ENCODE data around the gene FAM81A. TPM values are rescaled to one million over a fixed set of nuclear protein-coding genes. Genes with fewer than 3 reads are reported as not detected.
A peak's percentile ranks its signal among the peaks of the same experiment; 100 is the strongest.
"Not testable (repeated sequence)": the region's sequence is repeated elsewhere in the genome, so short reads cannot be mapped to it uniquely, and the experiment has no call there.

Gene FAM81A
- total RNA-seq, 2 donors from 2014 or later, result 6.4 to 18.8 TPM

DNA sequence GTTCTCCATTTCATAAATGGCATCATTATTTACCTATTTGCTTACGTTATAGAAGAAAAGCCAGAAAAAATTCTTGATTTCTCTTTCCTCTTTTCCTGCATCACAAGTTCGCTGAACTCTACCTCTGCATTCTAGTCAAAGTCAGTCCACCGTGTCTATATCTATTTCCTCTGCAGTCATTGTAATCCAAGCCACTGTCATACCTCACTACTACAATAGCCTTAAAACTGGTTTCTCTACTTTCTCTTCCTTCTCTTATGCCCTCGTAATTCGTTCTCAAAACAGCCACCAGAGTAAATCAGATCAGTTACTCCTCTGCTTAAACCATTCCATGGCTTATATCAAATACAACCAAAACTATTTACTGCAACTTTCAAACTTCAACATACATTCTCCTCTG is 13.4 kb upstream of the FAM81A start:
- DNase-seq, result no peak
- H3K4me1 ChIP-seq, result no peaks in the 10 kb centered on the region
- no peak overlapping the region for H3K27ac ChIP-seq

DNA sequence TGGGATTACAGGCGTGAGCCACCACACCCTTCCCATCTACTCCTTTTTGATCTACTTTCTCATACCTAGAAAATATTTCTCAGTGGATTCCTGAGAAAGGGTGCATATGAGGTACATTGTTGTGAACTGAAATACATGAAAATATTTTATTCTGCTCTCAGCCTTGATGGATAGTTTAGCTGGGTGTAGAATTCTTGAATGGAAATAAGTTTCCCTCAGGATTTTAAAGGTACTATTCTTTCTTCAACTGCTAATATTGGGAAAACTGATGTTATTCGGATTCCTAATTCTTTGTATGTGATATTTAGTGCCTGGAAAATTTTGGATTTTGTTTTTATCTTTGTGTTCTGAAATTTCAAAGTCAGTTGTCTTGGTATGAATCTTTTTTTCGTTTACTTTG is 9.1 kb upstream of the FAM81A start:
- H3K36me3 ChIP-seq; DNase-seq; intact Hi-C loops (cut with DNase I); H3K4me3 ChIP-seq; H3K4me1 ChIP-seq; H3K9me3 ChIP-seq; H3K27me3 ChIP-seq; H3K9ac ChIP-seq (ENCODE audit: low read depth in 2 of 2, low read length in 2 of 2); H3K27ac ChIP-seq: not testable (repeated sequence)

More for the DNA sequence above, 13.4 kb upstream of the FAM81A start:
- intact Hi-C loops (cut with DNase I), result no loop called here
- Histone ChIP-seq H3K4me3 (no peak overlapping the region), H3K36me3 (no peaks in the 10 kb centered on the region), H3K9ac (ENCODE audit: low read depth in 2 of 2, low read length in 2 of 2) (no peak overlapping the region), H3K9me3 (no peaks in the 10 kb centered on the region), H3K27me3 (no peaks in the 10 kb centered on the region)
- TF ChIP-seq, protein P1, sequence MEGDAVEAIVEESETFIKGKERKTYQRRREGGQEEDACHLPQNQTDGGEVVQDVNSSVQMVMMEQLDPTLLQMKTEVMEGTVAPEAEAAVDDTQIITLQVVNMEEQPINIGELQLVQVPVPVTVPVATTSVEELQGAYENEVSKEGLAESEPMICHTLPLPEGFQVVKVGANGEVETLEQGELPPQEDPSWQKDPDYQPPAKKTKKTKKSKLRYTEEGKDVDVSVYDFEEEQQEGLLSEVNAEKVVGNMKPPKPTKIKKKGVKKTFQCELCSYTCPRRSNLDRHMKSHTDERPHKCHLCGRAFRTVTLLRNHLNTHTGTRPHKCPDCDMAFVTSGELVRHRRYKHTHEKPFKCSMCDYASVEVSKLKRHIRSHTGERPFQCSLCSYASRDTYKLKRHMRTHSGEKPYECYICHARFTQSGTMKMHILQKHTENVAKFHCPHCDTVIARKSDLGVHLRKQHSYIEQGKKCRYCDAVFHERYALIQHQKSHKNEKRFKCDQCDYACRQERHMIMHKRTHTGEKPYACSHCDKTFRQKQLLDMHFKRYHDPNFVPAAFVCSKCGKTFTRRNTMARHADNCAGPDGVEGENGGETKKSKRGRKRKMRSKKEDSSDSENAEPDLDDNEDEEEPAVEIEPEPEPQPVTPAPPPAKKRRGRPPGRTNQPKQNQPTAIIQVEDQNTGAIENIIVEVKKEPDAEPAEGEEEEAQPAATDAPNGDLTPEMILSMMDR (IDR thresholded peaks at IDR 0.05), result no peak

- H3K36me3 ChIP-seq, result no peaks in the 10 kb centered on the region
- no peak overlapping the region for H3K27ac ChIP-seq
- no peaks in the 10 kb centered on the region for H3K27me3 ChIP-seq
- no peaks in the 10 kb centered on the region for H3K9me3 ChIP-seq
- no peak overlapping the region for H3K9ac ChIP-seq (ENCODE audit: low read depth in 2 of 2, low read length in 2 of 2)
- intact Hi-C loops (cut with DNase I), result no loop called here
- TF ChIP-seq, protein P1 (IDR thresholded peaks at IDR 0.05), result no peak
- DNase-seq, result no peak
- no peak overlapping the region for H3K4me3 ChIP-seq
- H3K4me1 ChIP-seq, result peaks cover 3% of the 10 kb centered on the region
These were observed 5.6 kb upstream of the FAM81A start for GRCh38 chr15:59432389-59432788.

- peaks cover 6% of the 10 kb centered on the region for H3K4me1 ChIP-seq
- no peak overlapping the region for H3K27ac ChIP-seq
- intact Hi-C loops (cut with DNase I), result no loop called here
- H3K9me3 ChIP-seq, result no peaks in the 10 kb centered on the region
- H3K27me3 ChIP-seq, result no peaks in the 10 kb centered on the region
- DNase-seq, result peak; percentile 10
- TF ChIP-seq, protein P1 (IDR thresholded peaks at IDR 0.05), result no peak
- H3K36me3 ChIP-seq, result no peaks in the 10 kb centered on the region
- no peak overlapping the region for H3K4me3 ChIP-seq
- H3K9ac ChIP-seq (ENCODE audit: low read depth in 2 of 2, low read length in 2 of 2), result no peak overlapping the region
These were observed 3.5 kb upstream of the FAM81A start for GRCh38 chr15:59434481-59434880.

GRCh38 chr15:59436774-59437141 is 1.2 kb upstream of the FAM81A start:
- intact Hi-C loops (cut with DNase I), result no loop called here
- H3K4me3 ChIP-seq, result no peak overlapping the region
- peaks cover 6% of the 10 kb centered on the region for H3K4me1 ChIP-seq
- no peak for DNase-seq
- H3K36me3 ChIP-seq, result no peaks in the 10 kb centered on the region
- TF ChIP-seq, protein P1 (IDR thresholded peaks at IDR 0.05), result no peak
- H3K27ac ChIP-seq, result no peak overlapping the region
- no peaks in the 10 kb centered on the region for H3K27me3 ChIP-seq
- no peaks in the 10 kb centered on the region for H3K9me3 ChIP-seq
- H3K9ac ChIP-seq (ENCODE audit: low read depth in 2 of 2, low read length in 2 of 2), result no peak overlapping the region

DNA sequence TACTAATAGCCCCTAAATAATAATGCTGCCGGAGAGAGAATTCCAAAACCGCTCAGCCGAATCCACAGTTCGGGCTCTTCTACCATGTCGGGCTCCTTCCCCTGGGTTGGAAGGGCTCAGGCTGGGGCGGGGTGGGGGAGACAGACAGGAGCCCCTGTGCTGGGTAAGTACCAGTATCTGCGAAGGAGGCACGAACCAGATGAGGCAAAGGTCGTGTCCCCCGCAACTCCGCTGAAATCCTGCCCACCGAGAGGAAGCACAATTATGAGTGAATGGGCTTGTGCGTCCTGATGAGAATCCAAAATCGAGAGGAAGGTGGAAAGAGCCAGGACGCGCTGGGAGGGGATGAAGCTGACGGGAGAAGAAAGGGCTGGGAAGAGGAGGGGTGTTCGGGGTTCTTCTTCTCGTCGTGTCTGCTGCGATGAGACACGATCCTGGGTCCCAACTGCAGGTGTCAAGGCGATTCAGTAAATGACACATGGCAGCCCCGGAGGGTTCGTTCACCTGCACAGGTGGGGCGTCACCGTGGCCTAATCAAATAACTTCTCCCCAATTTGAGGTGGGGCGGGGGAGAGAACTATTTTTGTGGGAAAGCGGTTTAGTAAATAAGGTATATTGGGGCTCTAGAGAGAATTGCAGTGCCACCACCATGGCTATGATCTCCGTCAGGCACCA is 707 bp upstream of the FAM81A start:
- peaks cover 6% of the 10 kb centered on the region for H3K4me1 ChIP-seq
- no peaks in the 10 kb centered on the region for H3K9me3 ChIP-seq
- DNase-seq, result peak; percentile 28
- peak overlapping the region; percentile 42 for H3K4me3 ChIP-seq
- TF ChIP-seq, protein P1 (IDR thresholded peaks at IDR 0.05), result no peak
- H3K27me3 ChIP-seq, result no peaks in the 10 kb centered on the region
- peak overlapping the region in 1 of 2 donors; percentile 55 for H3K9ac ChIP-seq (ENCODE audit: low read depth in 2 of 2, low read length in 2 of 2)
- no peaks in the 10 kb centered on the region for H3K36me3 ChIP-seq
- intact Hi-C loops (cut with DNase I), result no loop called here
- H3K27ac ChIP-seq, result no peak overlapping the region

All from colonic mucosa (tissue), 4 donors.